Measurements from ENCODE around the gene SMIM24. TPM values are rescaled to one million over a fixed set of nuclear protein-coding genes. Genes with fewer than 3 reads are reported as not detected.
A peak's percentile ranks its signal among the peaks of the same experiment; 100 is the strongest.

SMIM24 gene
- total and polyA plus RNA-seq, 4 donors, result 0.10 to 0.22 (median 0.15) TPM; not detected in 1

DNA sequence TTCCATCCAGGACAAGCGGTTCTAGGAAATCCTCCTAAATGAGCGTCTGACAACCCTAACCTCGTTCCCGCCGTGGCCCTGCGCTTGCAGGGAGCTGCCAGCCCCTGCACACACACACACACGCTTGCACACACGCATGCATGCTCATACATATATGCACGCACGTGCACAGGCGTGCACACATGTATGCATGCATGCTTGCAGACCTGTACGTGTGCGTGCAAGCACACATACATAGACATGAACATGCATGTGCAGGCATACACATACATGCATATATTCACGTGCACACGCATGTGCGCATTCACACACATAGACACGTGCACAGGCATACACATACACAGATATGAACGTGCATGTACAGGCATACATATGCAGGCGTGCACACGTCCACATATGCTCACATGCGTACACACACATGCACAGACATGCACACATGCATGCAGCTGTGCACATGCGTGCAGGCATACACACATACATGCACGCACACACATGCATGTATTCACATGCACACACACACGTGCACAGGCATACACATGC, 35.6 kb downstream of the SMIM24 start:
- ATAC-seq (ENCODE audit: insufficient read depth, low FRiP score), result no peak
- H3K4me3 ChIP-seq, result no peak overlapping the region
- DNase-seq, result no peak
- H3K27me3 ChIP-seq (ENCODE audit: control insufficient read depth in 3 of 3, insufficient read depth in 3 of 3, low read length in 2 of 3), result no peaks in the 10 kb centered on the region
- no peak overlapping the region for H3K9ac ChIP-seq (ENCODE audit: insufficient read depth in 1 of 2, low read length in 2 of 2)
- no peak overlapping the region for H3K27ac ChIP-seq (ENCODE audit: low read depth in 1 of 2, low read length in 1 of 2)
- H3K36me3 ChIP-seq (ENCODE audit: control insufficient read depth in 4 of 4, insufficient read depth in 4 of 4, low read length in 4 of 4), result peaks cover 5 to 56% (median 22%) of the 10 kb centered on the region in 4 donors
- H3K9me3 ChIP-seq (ENCODE audit: control insufficient read depth in 4 of 4, insufficient read depth in 3 of 4, low read length in 3 of 4), result no peaks in the 10 kb centered on the region
- peaks cover 0 to 20% (median 10%) of the 10 kb centered on the region in 5 donors for H3K4me1 ChIP-seq (ENCODE audit: control insufficient read depth in 5 of 5, insufficient read depth in 5 of 5, low read length in 5 of 5)
- WGBS, 2 donors, result 65 to 69% methylated on average over 24 of the region's 24 CpGs
- TF ChIP-seq, protein P1, sequence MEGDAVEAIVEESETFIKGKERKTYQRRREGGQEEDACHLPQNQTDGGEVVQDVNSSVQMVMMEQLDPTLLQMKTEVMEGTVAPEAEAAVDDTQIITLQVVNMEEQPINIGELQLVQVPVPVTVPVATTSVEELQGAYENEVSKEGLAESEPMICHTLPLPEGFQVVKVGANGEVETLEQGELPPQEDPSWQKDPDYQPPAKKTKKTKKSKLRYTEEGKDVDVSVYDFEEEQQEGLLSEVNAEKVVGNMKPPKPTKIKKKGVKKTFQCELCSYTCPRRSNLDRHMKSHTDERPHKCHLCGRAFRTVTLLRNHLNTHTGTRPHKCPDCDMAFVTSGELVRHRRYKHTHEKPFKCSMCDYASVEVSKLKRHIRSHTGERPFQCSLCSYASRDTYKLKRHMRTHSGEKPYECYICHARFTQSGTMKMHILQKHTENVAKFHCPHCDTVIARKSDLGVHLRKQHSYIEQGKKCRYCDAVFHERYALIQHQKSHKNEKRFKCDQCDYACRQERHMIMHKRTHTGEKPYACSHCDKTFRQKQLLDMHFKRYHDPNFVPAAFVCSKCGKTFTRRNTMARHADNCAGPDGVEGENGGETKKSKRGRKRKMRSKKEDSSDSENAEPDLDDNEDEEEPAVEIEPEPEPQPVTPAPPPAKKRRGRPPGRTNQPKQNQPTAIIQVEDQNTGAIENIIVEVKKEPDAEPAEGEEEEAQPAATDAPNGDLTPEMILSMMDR (IDR thresholded peaks at IDR 0.05; ENCODE audit: control extremely low read depth, extremely low read depth), result no peak

DNA sequence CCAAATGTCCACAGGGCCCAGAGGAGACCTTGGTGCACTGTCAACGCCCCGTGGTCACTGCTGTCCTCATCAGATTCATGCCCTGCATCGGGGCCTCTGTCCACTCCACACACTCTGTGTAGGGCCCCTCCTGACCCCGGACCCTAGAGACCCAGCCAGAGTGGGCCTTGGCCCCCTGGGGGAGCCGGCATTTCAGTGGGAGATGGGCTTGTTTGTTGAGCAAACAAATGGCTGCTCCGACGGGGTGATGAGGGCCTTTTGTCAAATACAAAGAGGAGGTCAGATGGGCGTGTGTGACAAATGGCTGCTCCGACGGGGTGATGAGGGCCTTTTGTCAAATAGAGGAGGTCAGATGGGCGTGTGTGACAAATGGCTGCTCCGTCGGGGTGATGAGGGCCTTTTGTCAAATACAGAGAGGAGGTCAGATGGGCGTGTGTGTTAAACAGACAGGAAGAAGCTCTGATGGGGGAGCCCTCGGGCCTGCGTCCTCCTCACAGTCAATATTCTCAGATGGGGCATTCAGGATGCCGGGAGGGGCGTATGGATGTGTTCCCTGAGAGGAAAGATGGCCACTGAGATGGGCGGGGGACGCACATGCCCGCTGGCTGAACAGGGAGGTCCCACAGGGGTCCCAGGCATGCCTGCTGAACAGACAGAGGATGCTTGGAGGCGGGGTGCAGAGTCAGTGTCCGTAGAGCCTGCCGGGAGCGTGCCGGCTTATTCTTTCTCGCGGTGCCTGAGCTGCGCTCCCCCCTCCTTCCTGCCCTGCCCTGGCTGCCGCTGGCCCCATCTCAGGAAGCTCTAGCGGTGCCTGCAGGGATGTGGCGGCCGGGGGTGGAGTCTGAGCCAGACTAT, 36.3 kb downstream of the SMIM24 start:
- Histone ChIP-seq H3K27me3 (ENCODE audit: control insufficient read depth in 3 of 3, insufficient read depth in 3 of 3, low read length in 2 of 3) (no peaks in the 10 kb centered on the region), H3K9me3 (ENCODE audit: control insufficient read depth in 4 of 4, insufficient read depth in 3 of 4, low read length in 3 of 4) (no peaks in the 10 kb centered on the region), H3K36me3 (ENCODE audit: control insufficient read depth in 4 of 4, insufficient read depth in 4 of 4, low read length in 4 of 4) (peaks cover 5 to 54% (median 20%) of the 10 kb centered on the region in 4 donors), H3K9ac (ENCODE audit: insufficient read depth in 1 of 2, low read length in 2 of 2) (no peak overlapping the region), H3K4me1 (ENCODE audit: control insufficient read depth in 5 of 5, insufficient read depth in 5 of 5, low read length in 5 of 5) (peaks cover 0 to 20% (median 10%) of the 10 kb centered on the region in 5 donors), H3K4me3 (no peak overlapping the region), H3K27ac (ENCODE audit: low read depth in 1 of 2, low read length in 1 of 2) (peak overlapping the region; percentile 35 to 40)
- DNase-seq (peak; percentile 69 to 85 (median 80)), ATAC-seq (ENCODE audit: insufficient read depth, low FRiP score) (peak; percentile 36)
- TF ChIP-seq, protein P1 (IDR thresholded peaks at IDR 0.05; ENCODE audit: control extremely low read depth, extremely low read depth), result no peak
- WGBS, 2 donors, result 41 to 46% methylated on average over 31 to 33 of the region's 33 CpGs

DNA sequence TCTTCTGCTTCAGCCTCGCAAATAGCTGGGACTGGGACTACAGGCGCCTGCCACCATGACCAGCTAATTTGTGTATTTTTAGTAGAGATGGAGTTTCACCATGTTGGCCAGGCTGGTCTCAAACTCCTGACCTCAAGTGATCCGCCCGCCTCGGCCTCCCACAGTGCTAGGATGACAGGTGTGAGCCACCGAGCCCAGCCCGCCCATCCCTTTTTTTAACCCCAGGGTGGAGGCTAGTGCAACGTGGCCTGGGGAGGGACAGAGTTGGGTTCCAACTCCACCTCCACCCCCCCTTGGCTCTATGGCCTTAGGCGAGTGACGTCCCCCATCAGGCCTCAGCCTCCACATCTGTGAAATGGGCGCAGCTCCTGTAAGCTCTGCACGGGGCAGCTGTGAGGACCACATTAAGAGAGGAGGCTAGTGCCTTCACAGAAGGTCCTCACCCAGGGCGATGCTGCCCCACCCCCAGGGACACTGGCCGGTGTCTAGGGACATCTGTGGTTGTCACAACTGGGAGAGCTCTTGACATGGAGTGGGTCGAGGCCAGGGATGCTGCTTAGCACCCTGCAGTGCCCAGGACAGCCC, 37.7 kb downstream of the SMIM24 start:
- Histone ChIP-seq H3K4me3 (no peak overlapping the region), H3K36me3 (ENCODE audit: control insufficient read depth in 4 of 4, insufficient read depth in 4 of 4, low read length in 4 of 4) (peaks cover 5 to 58% (median 23%) of the 10 kb centered on the region in 4 donors), H3K27ac (ENCODE audit: low read depth in 1 of 2, low read length in 1 of 2) (no peak overlapping the region), H3K27me3 (ENCODE audit: control insufficient read depth in 3 of 3, insufficient read depth in 3 of 3, low read length in 2 of 3) (no peaks in the 10 kb centered on the region), H3K4me1 (ENCODE audit: control insufficient read depth in 5 of 5, insufficient read depth in 5 of 5, low read length in 5 of 5) (peaks cover 0 to 20% (median 10%) of the 10 kb centered on the region in 5 donors), H3K9me3 (ENCODE audit: control insufficient read depth in 4 of 4, insufficient read depth in 3 of 4, low read length in 3 of 4) (no peaks in the 10 kb centered on the region), H3K9ac (ENCODE audit: insufficient read depth in 1 of 2, low read length in 2 of 2) (no peak overlapping the region)
- no peak for ATAC-seq (ENCODE audit: insufficient read depth, low FRiP score)
- WGBS, 2 donors, result 92 to 95% methylated on average over 15 of the region's 15 CpGs
- DNase-seq, result no peak
- TF ChIP-seq, protein P1 (IDR thresholded peaks at IDR 0.05; ENCODE audit: control extremely low read depth, extremely low read depth), result no peak

Data from lung (tissue), 12 donors.